NOMO-1 treated with dmso at 0.1 percent for 144 hours (cell line): ENCODE results near the gene CNN2.
A peak's percentile ranks its signal among the peaks of the same experiment; 100 is the strongest.
"Not testable (repeated sequence)": the region's sequence is repeated elsewhere in the genome, so short reads cannot be mapped to it uniquely, and the experiment has no call there.

Experiments used
- DNase-seq: peaks from one replicate; lab custom pipeline; 2025; ENCODE audit not compliant: unreplicated experiment; lab: John Stamatoyannopoulos, UW

The CNN2 gene

GRCh38 chr19:1010586-1011510 lies 15.6 kb upstream of the CNN2 start:
- no peak for DNase-seq

- no peak for DNase-seq
Measured at GRCh38 chr19:1011831-1012333, 14.5 kb upstream of the CNN2 start.

- DNase-seq = no peak
Measured at GRCh38 chr19:1012334-1012733, 14.1 kb upstream of the CNN2 start.

GRCh38 chr19:1013218-1013617 lies 13.2 kb upstream of the CNN2 start:
- no peak for DNase-seq

- DNase-seq = no peak
Measured at GRCh38 chr19:1014161-1015060, 12.0 kb upstream of the CNN2 start.

- no peak for DNase-seq
Measured at GRCh38 chr19:1015061-1015781, 11.2 kb upstream of the CNN2 start.

- no peak for DNase-seq
Measured at GRCh38 chr19:1015782-1016646, 10.4 kb upstream of the CNN2 start.

- DNase-seq = no peak
Measured at GRCh38 chr19:1016647-1017114, 9.7 kb upstream of the CNN2 start.

GRCh38 chr19:1017115-1017905 lies 9.1 kb upstream of the CNN2 start:
- DNase-seq = no peak

GRCh38 chr19:1017906-1018305 lies 8.5 kb upstream of the CNN2 start:
- DNase-seq = no peak

- no peak for DNase-seq
Measured at GRCh38 chr19:1018393-1018792, 8.0 kb upstream of the CNN2 start.

- no peak for DNase-seq
Measured at GRCh38 chr19:1018932-1019615, 7.3 kb upstream of the CNN2 start.

GRCh38 chr19:1019616-1019961 lies 6.8 kb upstream of the CNN2 start:
- DNase-seq = no peak

- DNase-seq = no peak
Measured at GRCh38 chr19:1019980-1020867, 6.2 kb upstream of the CNN2 start.

- peak; percentile 95 for DNase-seq
Measured at GRCh38 chr19:1020868-1021425, 5.5 kb upstream of the CNN2 start, which contains the start of gene TMEM259. Gene TMEM259, minus strand, starts transcription at chr19:1021123. Its CDS starts 127 bp downstream, at chr19:1020996.

GRCh38 chr19:1023883-1024188 lies 2.6 kb upstream of the CNN2 start:
- DNase-seq = not testable (repeated sequence)

- DNase-seq = not testable (repeated sequence)
Measured at GRCh38 chr19:1025080-1025479, 1.3 kb upstream of the CNN2 start.
